A673 (cell line): ENCODE data around the gene ZBTB12. TPM values are rescaled to one million over a fixed set of nuclear protein-coding genes. Genes with fewer than 3 reads are reported as not detected.
"Not testable (repeated sequence)": the region's sequence is repeated elsewhere in the genome, so short reads cannot be mapped to it uniquely, and the experiment has no call there.

Source experiments
- BruUV-seq: library from RNA; stranded (reverse); fragments of 400-500 nt; replicated peaks from 2 replicates; lab custom pipeline; 2021; lab: Mats Ljungman, UMichigan
- CTCF ChIA-PET: fragments of 300-600 bp; sonication (Branson Sonifier 250); formaldehyde crosslinking; loops from one replicate; lab custom pipeline; 2022; ENCODE audit warnings: antibody characterized with exemption; lab: Charles Lee
- POLR2A ChIA-PET: fragments of 300-600 bp; sonication (Branson Sonifier 250); formaldehyde crosslinking; loops from one replicate; lab custom pipeline; 2022; ENCODE audit warnings: antibody characterized with exemption; ENCODE audit not compliant: low non-redundant PET; lab: Charles Lee
- DNase-seq: peaks from one replicate; pipeline ENCODE4 v3.0.0-alpha.2; 2015; ENCODE audit warnings: low spot score
- H3K27ac ChIP-seq: fragments of 200-600 bp; sonication (generic); 2 replicates; pipeline ENCODE4 v1.5.1; 2016; ENCODE audit warnings: mixed run types, low read depth, mild to moderate bottlenecking, mixed read lengths, antibody characterized with exemption, low read length; ENCODE audit not compliant: poor library complexity, severe bottlenecking
- H3K27me3 ChIP-seq: fragments of 200-600 bp; sonication (generic); replicated peaks from 2 replicates; pipeline ENCODE4 v1.6.1; 2017; ENCODE audit warnings: mixed run types, low read depth, mild to moderate bottlenecking, mixed read lengths, antibody characterized with exemption, low read length; ENCODE audit not compliant: insufficient read depth, poor library complexity
- H3K36me3 ChIP-seq: fragments of 200-600 bp; sonication (generic); 2 replicates; pipeline ENCODE4 v1.6.1; 2016; ENCODE audit warnings: mixed run types, mild to moderate bottlenecking, mixed read lengths, antibody characterized with exemption, low read length; ENCODE audit not compliant: insufficient read depth, poor library complexity, severe bottlenecking
- H3K4me1 ChIP-seq: fragments of 200-600 bp; sonication (generic); 2 replicates; pipeline ENCODE4 v1.6.1; 2017; ENCODE audit warnings: mixed run types, mild to moderate bottlenecking, mixed read lengths, antibody characterized with exemption, low read length; ENCODE audit not compliant: insufficient read depth, poor library complexity, severe bottlenecking
- H3K4me3 ChIP-seq: fragments of 200-600 bp; sonication (generic); 2 replicates; pipeline ENCODE4 v1.5.1; 2016; ENCODE audit warnings: low read depth, mixed run types, mild to moderate bottlenecking, mixed read lengths, low read length; ENCODE audit not compliant: poor library complexity, severe bottlenecking
- H3K9me3 ChIP-seq: fragments of 200-600 bp; sonication (generic); 2 replicates; pipeline ENCODE4 v1.6.1; 2016; ENCODE audit warnings: mixed run types, low read depth, mild to moderate bottlenecking, mixed read lengths, antibody characterized with exemption, low read length; ENCODE audit not compliant: poor library complexity, severe bottlenecking
- CTCF ChIP-seq: fragments of 300-800, 200-600 bp; sonication (generic); conservative IDR thresholded peaks from 2 replicates; pipeline ENCODE4 v1.5.1; 2017; ENCODE audit warnings: low read depth, mild to moderate bottlenecking, antibody characterized with exemption, low read length, moderate library complexity, mixed read lengths
- EZH2 ChIP-seq: fragments of 200-600 bp; sonication (generic); IDR thresholded peaks from 2 replicates; pipeline ENCODE4 v1.6.1; 2017; ENCODE audit warnings: borderline replicate concordance, low read depth, mild to moderate bottlenecking, mixed read lengths, antibody characterized with exemption, low read length; ENCODE audit not compliant: poor library complexity, severe bottlenecking
- intact Hi-C: fragments of 100-400 bp; cut with micrococcal nuclease; formaldehyde crosslinking; loops from one replicate; pipeline ENCODE4 v1.10.0; 2022; ENCODE audit not compliant: unreplicated experiment
- total RNA-seq: library from RNA; stranded (reverse); gene quantifications from 2 replicates; pipeline ENCODE4 v1.2.3, GENCODE V29; 2021

The ZBTB12 gene
- total RNA-seq, 1 experiment from 2014 or later = 21.3 TPM

- H3K27me3 ChIP-seq = no peaks in the 10 kb centered on the region
- no peaks in the 10 kb centered on the region for H3K36me3 ChIP-seq
- TF ChIP-seq EZH2 = no peak
- TF ChIP-seq CTCF = no peak
- no peak overlapping the region for H3K4me3 ChIP-seq
- no peaks in the 10 kb centered on the region for H3K4me1 ChIP-seq
- intact Hi-C loops = no loop called here
- ChIA-PET POLR2A (interaction anchor here (0.7 kb wide), 1 partner anchor 11 kb away, joined by 4 read pairs; no protein-coding TSS in a partner anchor), CTCF (interaction anchor here (0.6 kb wide), 1 partner anchor 11 kb away, joined by 4 read pairs; no protein-coding TSS in a partner anchor)
- H3K9me3 ChIP-seq = no peaks in the 10 kb centered on the region
- no peak for DNase-seq
- no TSS peak for BruUV-seq
- H3K27ac ChIP-seq = no peak overlapping the region
Observed at GRCh38 chr6:31908791-31909190, 6.9 kb upstream of the ZBTB12 start.

- DNase-seq, H3K4me1 ChIP-seq, H3K4me3 ChIP-seq, H3K36me3 ChIP-seq, H3K27me3 ChIP-seq, H3K9me3 ChIP-seq, BruUV-seq, POLR2A ChIA-PET, CTCF ChIA-PET, intact Hi-C loops, H3K27ac ChIP-seq: not testable (repeated sequence)
Observed at GRCh38 chr6:31908255-31908654, 6.4 kb upstream of the ZBTB12 start.

- POLR2A ChIA-PET = no interaction called here
- CTCF ChIA-PET = interaction anchor here (0.9 kb wide), 1 partner anchor 9 kb away, joined by 5 read pairs; no protein-coding TSS in a partner anchor
- Histone ChIP-seq H3K9me3 (no peaks in the 10 kb centered on the region), H3K4me3 (no peak overlapping the region), H3K27ac (no peak overlapping the region), H3K27me3 (no peaks in the 10 kb centered on the region), H3K36me3 (no peaks in the 10 kb centered on the region), H3K4me1 (peaks cover 6% of the 10 kb centered on the region)
- TF ChIP-seq EZH2 = no peak
- TF ChIP-seq CTCF = no peak
- DNase-seq = peak; percentile 63
- BruUV-seq = no TSS peak
- intact Hi-C loops = no loop called here
Observed at GRCh38 chr6:31907158-31907813, 5.4 kb upstream of the ZBTB12 start.

GRCh38 chr6:31906727-31907126, 4.8 kb upstream of the ZBTB12 start:
- CTCF ChIA-PET = interaction anchor here (0.9 kb wide), 1 partner anchor 8 kb away, joined by 5 read pairs; no protein-coding TSS in a partner anchor
- H3K27me3 ChIP-seq, H3K4me1 ChIP-seq, DNase-seq, H3K9me3 ChIP-seq, intact Hi-C loops, POLR2A ChIA-PET, H3K36me3 ChIP-seq, H3K4me3 ChIP-seq, BruUV-seq, H3K27ac ChIP-seq: not testable (repeated sequence)
